Fibroblast of skin of scalp (primary cell): ENCODE measurements around the gene ELAC2.

Experiments
- DNase-seq: peaks from one replicate; pipeline ENCODE4 v3.0.0-alpha.2; 2013

The ELAC2 gene

GRCh38 chr17:12947047-12947446 is 70.8 kb downstream of the ELAC2 start:
- DNase-seq, result no peak
